ENCODE measurements around the gene RIMBP2.

RIMBP2 gene

DNA sequence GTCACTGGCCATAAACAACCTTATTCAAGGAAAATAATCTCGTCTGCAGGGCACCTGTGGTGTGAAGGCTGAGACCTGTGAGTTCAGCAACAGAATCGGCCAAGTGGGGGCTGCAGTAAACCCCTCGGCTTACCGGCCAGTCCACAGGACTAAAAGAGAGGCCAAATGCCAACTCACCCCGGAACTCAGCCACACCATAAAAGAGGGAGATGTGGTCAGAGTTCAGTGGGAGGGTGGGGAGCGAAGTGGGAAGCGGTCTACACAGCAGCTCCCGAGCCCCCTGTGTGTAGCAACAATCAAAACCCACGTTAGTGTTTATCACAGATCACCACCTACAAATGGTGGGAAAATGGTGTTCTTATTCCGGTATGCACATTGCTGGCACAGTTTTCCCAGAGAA lies 225.4 kb downstream of the RIMBP2 start:
- POLR2A ChIA-PET, result interaction anchor here (0.7 kb wide), 1 partner anchor 21 kb away, joined by 3 read pairs; no protein-coding TSS in a partner anchor
- H3K27me3 ChIP-seq (replicated peaks in 2 of 5; ENCODE audit: control insufficient read depth in 4 of 5, insufficient read depth in 5 of 5, low read length in 4 of 5), result peaks cover 0 to 13% (median 0%) of the 10 kb centered on the region in 5 experiments
- no peak overlapping the region for H3K27ac ChIP-seq (ENCODE audit: insufficient read depth in 1 of 2, low read depth in 1 of 2, low read length in 2 of 2, poor library complexity in 1 of 2, severe bottlenecking in 2 of 2)
- H3K4me3 ChIP-seq (ENCODE audit: control insufficient read depth in 1 of 7, extremely low read depth in 1 of 7, insufficient read depth in 4 of 7, low read depth in 2 of 7, low read length in 6 of 7), result no peak overlapping the region
- H3K9me3 ChIP-seq (ENCODE audit: control extremely low read depth in 1 of 5, control insufficient read depth in 4 of 5, insufficient read depth in 2 of 5, low read depth in 1 of 5, low read length in 4 of 5), result peaks cover 0 to 6% (median 0%) of the 10 kb centered on the region in 5 experiments
- no peak for DNase-seq
- WGBS (ENCODE audit: insufficient coverage), result 80% methylated on average over 5 of the region's 10 CpGs
- no peaks in the 10 kb centered on the region for H3K4me1 ChIP-seq (ENCODE audit: control extremely low read depth in 1 of 4, control insufficient read depth in 4 of 4, insufficient read depth in 4 of 4, low read length in 3 of 4)
- H3K36me3 ChIP-seq (ENCODE audit: control insufficient read depth in 4 of 4, insufficient read depth in 4 of 4, low read length in 3 of 4), result no peaks in the 10 kb centered on the region
- CTCF ChIA-PET, result no interaction called here

DNA sequence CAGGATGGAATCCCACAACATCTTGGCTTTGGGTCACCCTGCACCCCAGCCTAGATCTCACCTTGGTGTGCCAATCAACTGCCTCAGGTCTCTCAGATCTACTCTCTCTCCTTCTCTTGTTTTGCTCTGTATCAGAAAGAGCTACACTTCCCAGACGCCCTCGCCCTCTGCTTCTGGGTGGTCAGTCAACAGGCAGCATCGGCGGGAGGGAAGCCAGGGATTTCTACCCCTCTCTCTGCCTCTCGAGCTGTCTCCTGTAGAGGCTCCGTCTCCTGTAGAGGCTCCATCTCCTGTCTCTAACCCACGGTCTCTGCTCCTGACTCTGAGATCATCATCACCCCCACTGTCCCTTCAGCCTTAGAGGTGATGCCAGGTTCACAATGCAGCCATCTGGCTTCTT lies 226.8 kb downstream of the RIMBP2 start:
- no peak overlapping the region for H3K4me3 ChIP-seq (ENCODE audit: control insufficient read depth in 1 of 7, extremely low read depth in 1 of 7, insufficient read depth in 4 of 7, low read depth in 2 of 7, low read length in 6 of 7)
- H3K27me3 ChIP-seq (replicated peaks in 2 of 5; ENCODE audit: control insufficient read depth in 4 of 5, insufficient read depth in 5 of 5, low read length in 4 of 5), result peaks cover 0 to 13% (median 0%) of the 10 kb centered on the region in 5 experiments
- ChIA-PET POLR2A (no interaction called here), CTCF (no interaction called here)
- no peaks in the 10 kb centered on the region for H3K4me1 ChIP-seq (ENCODE audit: control extremely low read depth in 1 of 4, control insufficient read depth in 4 of 4, insufficient read depth in 4 of 4, low read length in 3 of 4)
- 93% methylated on average over 6 of the region's 7 CpGs for WGBS (ENCODE audit: insufficient coverage)
- DNase-seq, result no peak
- H3K9me3 ChIP-seq (ENCODE audit: control extremely low read depth in 1 of 5, control insufficient read depth in 4 of 5, insufficient read depth in 2 of 5, low read depth in 1 of 5, low read length in 4 of 5), result peaks cover 0 to 6% (median 0%) of the 10 kb centered on the region in 5 experiments
- no peak overlapping the region for H3K27ac ChIP-seq (ENCODE audit: insufficient read depth in 1 of 2, low read depth in 1 of 2, low read length in 2 of 2, poor library complexity in 1 of 2, severe bottlenecking in 2 of 2)
- no peaks in the 10 kb centered on the region for H3K36me3 ChIP-seq (ENCODE audit: control insufficient read depth in 4 of 4, insufficient read depth in 4 of 4, low read length in 3 of 4)

DNA sequence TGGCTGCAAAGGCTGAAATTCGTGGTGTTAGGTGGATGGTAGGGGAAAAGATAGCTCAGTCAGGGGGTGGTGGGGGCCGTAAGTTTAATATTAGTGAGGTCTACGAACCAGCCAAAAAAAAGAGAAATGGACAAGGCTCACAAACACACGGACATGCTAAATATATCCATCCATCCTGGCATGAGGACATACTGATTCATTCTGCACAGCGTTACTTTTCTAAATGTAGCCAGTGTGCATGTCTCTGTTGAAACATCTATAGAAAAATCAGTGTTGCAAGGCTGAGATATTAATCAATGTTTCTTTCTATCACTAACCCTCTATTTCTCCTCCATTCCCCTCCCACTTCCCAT lies 227.8 kb downstream of the RIMBP2 start:
- no peak overlapping the region for H3K4me3 ChIP-seq (ENCODE audit: control insufficient read depth in 1 of 7, extremely low read depth in 1 of 7, insufficient read depth in 4 of 7, low read depth in 2 of 7, low read length in 6 of 7)
- DNase-seq, result no peak
- H3K4me1 ChIP-seq (ENCODE audit: control extremely low read depth in 1 of 4, control insufficient read depth in 4 of 4, insufficient read depth in 4 of 4, low read length in 3 of 4), result no peaks in the 10 kb centered on the region
- peaks cover 0 to 6% (median 0%) of the 10 kb centered on the region in 5 experiments for H3K9me3 ChIP-seq (ENCODE audit: control extremely low read depth in 1 of 5, control insufficient read depth in 4 of 5, insufficient read depth in 2 of 5, low read depth in 1 of 5, low read length in 4 of 5)
- POLR2A ChIA-PET, result no interaction called here
- CTCF ChIA-PET, result no interaction called here
- H3K36me3 ChIP-seq (ENCODE audit: control insufficient read depth in 4 of 4, insufficient read depth in 4 of 4, low read length in 3 of 4), result no peaks in the 10 kb centered on the region
- no peak overlapping the region for H3K27ac ChIP-seq (ENCODE audit: insufficient read depth in 1 of 2, low read depth in 1 of 2, low read length in 2 of 2, poor library complexity in 1 of 2, severe bottlenecking in 2 of 2)
- 97% methylated on average over 4 of the region's 5 CpGs for WGBS (ENCODE audit: insufficient coverage)
- H3K27me3 ChIP-seq (replicated peaks in 2 of 5; ENCODE audit: control insufficient read depth in 4 of 5, insufficient read depth in 5 of 5, low read length in 4 of 5), result peaks cover 0 to 11% (median 0%) of the 10 kb centered on the region in 5 experiments

DNA sequence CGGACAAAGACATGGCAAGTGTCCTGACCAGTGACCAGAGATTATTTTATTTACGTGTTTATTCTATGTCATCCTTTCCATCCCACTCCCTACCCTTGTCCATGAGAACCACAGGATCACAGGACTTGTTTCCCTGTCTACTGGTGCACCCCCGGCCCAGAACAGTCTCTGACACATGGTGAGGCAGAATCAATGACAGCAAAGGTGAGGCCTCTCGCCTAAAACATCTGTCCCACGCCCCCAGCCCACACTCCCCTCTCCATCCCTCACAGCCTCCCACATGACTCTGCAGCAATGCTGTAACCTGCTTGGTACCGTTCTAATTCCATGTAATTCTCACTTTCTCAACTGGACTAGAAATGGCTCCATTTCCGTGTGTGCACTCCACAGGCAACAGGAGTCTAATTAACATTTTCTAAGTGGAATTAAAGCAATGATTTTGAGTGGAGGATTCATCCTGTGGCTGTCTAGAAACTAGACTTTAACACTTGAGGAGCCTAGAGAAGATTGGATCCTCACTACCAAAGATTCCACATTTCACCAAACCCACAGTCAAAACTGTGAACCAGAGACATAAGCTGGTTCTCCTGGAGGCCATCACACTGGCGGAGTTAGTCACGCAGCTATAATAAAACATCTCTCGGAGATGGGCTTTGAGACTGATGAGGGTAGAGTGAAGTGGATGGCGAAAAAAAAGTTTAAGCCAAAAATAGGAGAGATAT lies 228.3 kb downstream of the RIMBP2 start:
- Histone ChIP-seq H3K9me3 (ENCODE audit: control extremely low read depth in 1 of 5, control insufficient read depth in 4 of 5, insufficient read depth in 2 of 5, low read depth in 1 of 5, low read length in 4 of 5) (peaks cover 0 to 6% (median 0%) of the 10 kb centered on the region in 5 experiments), H3K27ac (ENCODE audit: insufficient read depth in 1 of 2, low read depth in 1 of 2, low read length in 2 of 2, poor library complexity in 1 of 2, severe bottlenecking in 2 of 2) (no peak overlapping the region), H3K36me3 (ENCODE audit: control insufficient read depth in 4 of 4, insufficient read depth in 4 of 4, low read length in 3 of 4) (no peaks in the 10 kb centered on the region), H3K4me1 (ENCODE audit: control extremely low read depth in 1 of 4, control insufficient read depth in 4 of 4, insufficient read depth in 4 of 4, low read length in 3 of 4) (no peaks in the 10 kb centered on the region), H3K4me3 (ENCODE audit: control insufficient read depth in 1 of 7, extremely low read depth in 1 of 7, insufficient read depth in 4 of 7, low read depth in 2 of 7, low read length in 6 of 7) (no peak overlapping the region), H3K27me3 (replicated peaks in 2 of 5; ENCODE audit: control insufficient read depth in 4 of 5, insufficient read depth in 5 of 5, low read length in 4 of 5) (peaks cover 0 to 10% (median 0%) of the 10 kb centered on the region in 5 experiments)
- 92% methylated on average over 8 of the region's 11 CpGs for WGBS (ENCODE audit: insufficient coverage)
- CTCF ChIA-PET, result no interaction called here
- no peak for DNase-seq
- POLR2A ChIA-PET, result no interaction called here

DNA sequence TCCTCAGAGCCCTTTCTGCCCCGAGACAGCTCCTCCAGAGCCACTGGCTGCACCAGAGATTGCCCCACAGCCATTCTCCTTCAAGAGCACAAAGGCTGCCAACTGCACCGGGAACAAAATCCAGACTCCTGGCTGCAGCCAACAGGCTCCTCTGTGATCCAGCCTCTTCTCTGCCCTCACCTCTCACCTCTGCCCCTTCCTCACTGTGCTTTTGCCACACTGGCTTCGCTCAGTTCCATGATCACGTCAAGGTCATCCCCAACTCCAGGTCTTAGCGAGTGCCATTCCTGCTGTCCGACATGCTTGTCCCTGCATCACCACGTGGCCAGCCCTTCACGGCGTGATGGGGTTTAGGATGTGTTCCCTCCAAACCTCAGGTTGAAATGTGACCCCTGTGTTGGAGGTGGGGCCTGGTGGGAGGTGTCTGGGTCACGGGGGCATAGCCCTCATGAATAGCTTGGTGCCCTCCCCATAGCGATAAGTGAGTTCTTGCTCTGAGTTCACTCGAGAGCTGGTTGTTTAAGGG lies 229.1 kb downstream of the RIMBP2 start:
- Histone ChIP-seq H3K4me3 (ENCODE audit: control insufficient read depth in 1 of 7, extremely low read depth in 1 of 7, insufficient read depth in 4 of 7, low read depth in 2 of 7, low read length in 6 of 7) (no peak overlapping the region), H3K27me3 (replicated peaks in 2 of 5; ENCODE audit: control insufficient read depth in 4 of 5, insufficient read depth in 5 of 5, low read length in 4 of 5) (peaks cover 0 to 15% (median 0%) of the 10 kb centered on the region in 5 experiments), H3K9me3 (ENCODE audit: control extremely low read depth in 1 of 5, control insufficient read depth in 4 of 5, insufficient read depth in 2 of 5, low read depth in 1 of 5, low read length in 4 of 5) (peaks cover 0 to 6% (median 0%) of the 10 kb centered on the region in 5 experiments), H3K36me3 (ENCODE audit: control insufficient read depth in 4 of 4, insufficient read depth in 4 of 4, low read length in 3 of 4) (no peaks in the 10 kb centered on the region), H3K27ac (ENCODE audit: insufficient read depth in 1 of 2, low read depth in 1 of 2, low read length in 2 of 2, poor library complexity in 1 of 2, severe bottlenecking in 2 of 2) (no peak overlapping the region), H3K4me1 (ENCODE audit: control extremely low read depth in 1 of 4, control insufficient read depth in 4 of 4, insufficient read depth in 4 of 4, low read length in 3 of 4) (no peaks in the 10 kb centered on the region)
- ChIA-PET CTCF (interaction anchor here (0.9 kb wide), 1 partner anchor 259 kb away, joined by 3 read pairs; no protein-coding TSS in a partner anchor), POLR2A (no interaction called here)
- WGBS (ENCODE audit: insufficient coverage), result 93% methylated on average over 10 of the region's 12 CpGs
- DNase-seq, result no peak

DNA sequence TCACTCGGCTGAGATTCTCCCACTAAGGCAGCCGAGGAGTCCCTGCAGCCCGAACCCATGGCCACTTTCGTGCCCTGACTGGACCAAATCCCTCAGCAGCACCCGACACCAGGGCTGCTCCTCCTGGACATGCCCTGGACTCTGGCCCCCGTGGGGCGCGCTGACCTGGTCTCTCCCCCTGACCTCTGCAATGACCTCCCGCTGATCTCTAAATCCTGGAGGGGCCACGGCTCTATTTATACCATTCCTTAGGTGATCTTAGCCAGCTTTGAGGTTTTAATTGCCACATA lies 230.0 kb downstream of the RIMBP2 start:
- Histone ChIP-seq H3K27ac (ENCODE audit: insufficient read depth in 1 of 2, low read depth in 1 of 2, low read length in 2 of 2, poor library complexity in 1 of 2, severe bottlenecking in 2 of 2) (no peak overlapping the region), H3K9me3 (ENCODE audit: control extremely low read depth in 1 of 5, control insufficient read depth in 4 of 5, insufficient read depth in 2 of 5, low read depth in 1 of 5, low read length in 4 of 5) (peaks cover 0 to 6% (median 0%) of the 10 kb centered on the region in 5 experiments), H3K4me3 (ENCODE audit: control insufficient read depth in 1 of 7, extremely low read depth in 1 of 7, insufficient read depth in 4 of 7, low read depth in 2 of 7, low read length in 6 of 7) (no peak overlapping the region), H3K27me3 (replicated peaks in 2 of 5; ENCODE audit: control insufficient read depth in 4 of 5, insufficient read depth in 5 of 5, low read length in 4 of 5) (peaks cover 0 to 20% (median 2%) of the 10 kb centered on the region in 5 experiments), H3K36me3 (ENCODE audit: control insufficient read depth in 4 of 4, insufficient read depth in 4 of 4, low read length in 3 of 4) (no peaks in the 10 kb centered on the region), H3K4me1 (ENCODE audit: control extremely low read depth in 1 of 4, control insufficient read depth in 4 of 4, insufficient read depth in 4 of 4, low read length in 3 of 4) (no peaks in the 10 kb centered on the region)
- DNase-seq, result no peak
- CTCF ChIA-PET, result interaction anchor here (0.9 kb wide), 1 partner anchor 260 kb away, joined by 3 read pairs; no protein-coding TSS in a partner anchor
- POLR2A ChIA-PET, result no interaction called here
- WGBS (ENCODE audit: insufficient coverage), result 97% methylated on average over 7 of the region's 10 CpGs

DNA sequence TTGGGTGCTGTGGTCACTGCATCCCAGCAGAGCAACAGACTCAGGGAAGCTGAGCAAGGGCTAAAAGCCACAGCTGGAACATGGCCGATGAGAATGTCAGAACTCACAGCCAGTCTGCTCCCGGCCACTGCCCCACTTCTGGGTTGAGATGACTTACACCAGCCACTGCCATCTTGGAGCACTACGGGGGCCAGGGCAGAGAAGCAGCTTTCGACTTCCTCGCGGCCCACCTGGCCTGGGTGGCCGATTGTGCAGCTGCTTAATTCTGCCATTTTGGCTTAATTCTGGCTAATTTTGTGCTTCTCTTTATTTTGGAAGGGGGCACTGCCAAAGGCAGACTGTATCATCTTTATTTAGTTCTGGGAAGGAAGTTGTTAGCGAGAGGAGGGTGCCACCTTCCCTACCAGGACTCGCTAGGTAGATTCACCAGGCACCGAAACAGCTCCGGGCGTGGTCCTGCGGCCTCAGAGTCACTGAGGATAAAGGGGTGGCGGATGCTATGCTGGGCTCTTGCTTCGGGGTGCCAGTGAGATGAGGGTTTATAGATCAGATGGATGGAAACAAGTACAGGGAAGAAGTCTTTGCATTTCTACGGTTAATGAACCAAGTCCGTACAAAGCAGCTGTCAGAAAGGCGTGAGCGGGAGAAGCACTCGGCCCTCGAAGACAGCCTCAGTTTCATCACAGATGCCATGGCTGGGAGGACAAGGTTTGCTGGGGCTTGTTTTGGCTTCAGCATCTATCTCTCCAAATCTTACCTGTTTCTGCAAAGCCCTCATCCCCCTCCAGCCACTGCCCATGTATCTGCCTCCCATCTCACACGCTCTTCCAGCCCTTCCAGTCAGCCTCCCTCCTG lies 230.6 kb downstream of the RIMBP2 start:
- POLR2A ChIA-PET, result no interaction called here
- H3K36me3 ChIP-seq (ENCODE audit: control insufficient read depth in 4 of 4, insufficient read depth in 4 of 4, low read length in 3 of 4), result no peaks in the 10 kb centered on the region
- peaks cover 0 to 6% (median 0%) of the 10 kb centered on the region in 5 experiments for H3K9me3 ChIP-seq (ENCODE audit: control extremely low read depth in 1 of 5, control insufficient read depth in 4 of 5, insufficient read depth in 2 of 5, low read depth in 1 of 5, low read length in 4 of 5)
- WGBS (ENCODE audit: insufficient coverage), result 94% methylated on average over 21 of the region's 22 CpGs
- H3K4me1 ChIP-seq (ENCODE audit: control extremely low read depth in 1 of 4, control insufficient read depth in 4 of 4, insufficient read depth in 4 of 4, low read length in 3 of 4), result no peaks in the 10 kb centered on the region
- CTCF ChIA-PET, result no interaction called here
- H3K27me3 ChIP-seq (replicated peaks in 2 of 5; ENCODE audit: control insufficient read depth in 4 of 5, insufficient read depth in 5 of 5, low read length in 4 of 5), result peaks cover 0 to 17% (median 2%) of the 10 kb centered on the region in 5 experiments
- no peak overlapping the region for H3K4me3 ChIP-seq (ENCODE audit: control insufficient read depth in 1 of 7, extremely low read depth in 1 of 7, insufficient read depth in 4 of 7, low read depth in 2 of 7, low read length in 6 of 7)
- DNase-seq, result no peak
- no peak overlapping the region for H3K27ac ChIP-seq (ENCODE audit: insufficient read depth in 1 of 2, low read depth in 1 of 2, low read length in 2 of 2, poor library complexity in 1 of 2, severe bottlenecking in 2 of 2)
